GM18909 (cell line): Measurements from ENCODE around the gene ADAMTSL2.

Experiments used
- ATAC-seq: cut with Tn5 transposase; IDR thresholded peaks from one replicate; pipeline ENCODE4 v1.9.1; 2021; ENCODE audit warnings: mild to moderate bottlenecking; ENCODE audit not compliant: unreplicated experiment, poor library complexity

ADAMTSL2 gene

GRCh38 chr9:133534346-133535291 is at the start of gene ADAMTSL2:
Gene ADAMTSL2 (plus strand): TSS chr9:133534704. CDS start chr9:133536713, 2,009 bp downstream.
- ATAC-seq, result no peak

GRCh38 chr9:133485531-133486260 is 48.8 kb upstream of the ADAMTSL2 start:
- no peak for ATAC-seq

DNA sequence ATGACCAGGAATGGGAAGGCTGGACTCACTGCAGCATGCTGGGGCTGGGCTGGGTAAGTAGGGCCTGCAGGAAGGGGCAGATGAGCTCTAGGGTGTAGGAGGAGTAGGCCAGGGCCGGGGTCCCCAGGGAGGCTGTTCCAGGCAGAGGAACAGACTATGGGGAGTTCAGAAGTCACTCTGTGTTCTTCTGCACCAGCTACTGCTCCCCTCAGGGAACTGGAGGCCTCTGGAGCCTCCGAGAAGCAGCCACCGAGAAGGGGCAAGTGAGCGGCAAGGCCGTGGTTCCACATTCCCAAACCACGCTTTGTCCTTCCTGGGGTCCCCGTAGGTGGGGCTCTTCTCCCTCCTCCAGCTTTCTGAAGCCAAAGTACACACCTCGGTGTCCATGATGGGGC is 47.2 kb upstream of the ADAMTSL2 start:
- ATAC-seq, result no peak

- no peak for ATAC-seq
Measured at GRCh38 chr9:133488686-133489252, 45.7 kb upstream of the ADAMTSL2 start.

GRCh38 chr9:133489253-133490190 is 45.0 kb upstream of the ADAMTSL2 start:
- no peak for ATAC-seq

DNA sequence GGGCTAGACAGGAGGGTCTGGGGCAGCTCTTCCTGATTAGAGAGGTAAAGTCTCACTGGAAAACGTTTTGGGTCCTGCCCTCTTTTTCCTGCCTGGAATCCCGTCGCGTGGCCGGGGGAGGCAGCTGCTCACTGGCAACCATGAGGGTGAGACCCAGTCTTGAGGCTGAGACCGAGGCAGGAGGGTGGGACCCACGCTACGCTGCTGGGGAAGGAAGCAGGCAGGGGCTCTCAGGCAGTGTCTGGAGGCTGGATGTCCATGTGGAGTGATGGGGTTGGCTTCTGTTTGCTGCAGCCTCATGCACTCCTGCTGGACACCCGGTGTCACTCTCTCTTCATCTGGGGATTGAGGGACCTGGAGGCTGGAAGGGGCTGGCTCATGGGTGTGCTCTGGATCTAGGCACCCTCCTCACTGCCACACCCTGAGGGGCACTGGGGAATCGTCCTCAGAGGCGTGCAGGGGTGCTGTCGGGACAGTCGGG is 44.3 kb upstream of the ADAMTSL2 start:
- no peak for ATAC-seq

GRCh38 chr9:133490865-133491655 is 43.4 kb upstream of the ADAMTSL2 start:
- ATAC-seq, result no peak

GRCh38 chr9:133491656-133491925 is 42.9 kb upstream of the ADAMTSL2 start:
- ATAC-seq, result no peak

DNA sequence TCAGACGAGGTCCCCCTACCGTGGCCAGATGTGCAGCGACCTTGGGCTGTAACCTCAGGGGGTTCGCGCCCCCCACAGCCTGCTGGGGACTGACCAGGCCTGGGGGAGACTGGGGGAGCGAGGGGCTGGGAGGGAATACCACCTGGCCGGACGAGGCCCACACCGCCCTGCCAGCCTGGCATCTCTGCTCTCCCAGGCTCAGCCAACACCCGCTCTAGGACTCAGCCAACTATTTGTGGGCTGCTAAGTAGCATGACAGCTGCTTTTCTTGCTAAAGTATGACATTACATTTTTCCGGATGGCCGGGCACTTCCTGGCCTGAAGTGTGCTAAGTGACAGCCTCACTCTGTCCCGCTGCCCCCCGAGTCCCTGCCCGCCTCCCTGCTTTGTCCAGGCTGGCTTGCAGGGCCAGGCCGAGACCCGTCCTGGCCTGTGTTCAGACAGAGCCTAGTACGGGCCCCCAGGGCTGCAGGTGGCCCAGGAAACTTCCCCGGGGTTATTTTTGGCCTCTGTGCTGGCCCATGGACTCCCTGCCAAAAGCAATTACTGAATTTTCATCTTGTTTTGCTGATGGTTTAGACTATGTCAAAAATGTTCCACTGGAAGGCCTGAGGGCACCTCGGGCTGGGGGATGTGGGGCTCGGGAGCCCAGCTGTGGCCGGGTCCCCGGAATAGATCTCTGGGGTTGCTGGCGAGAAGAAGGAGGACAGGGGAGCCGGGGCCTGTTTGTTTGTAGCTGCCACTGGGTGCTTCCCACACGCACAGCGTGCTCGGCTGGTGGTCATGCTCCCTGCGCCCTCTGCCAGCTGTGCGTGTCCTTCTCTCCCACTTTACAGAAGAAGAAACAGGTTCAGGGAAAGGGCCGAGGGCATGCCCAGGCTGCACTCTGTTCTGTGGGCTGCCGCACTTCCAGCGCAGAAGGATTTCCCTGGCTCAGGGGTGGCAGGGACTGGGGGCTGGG is 42.2 kb upstream of the ADAMTSL2 start:
- ATAC-seq, result no peak

GRCh38 chr9:133493428-133493827 is 41.1 kb upstream of the ADAMTSL2 start:
- ATAC-seq, result no peak

DNA sequence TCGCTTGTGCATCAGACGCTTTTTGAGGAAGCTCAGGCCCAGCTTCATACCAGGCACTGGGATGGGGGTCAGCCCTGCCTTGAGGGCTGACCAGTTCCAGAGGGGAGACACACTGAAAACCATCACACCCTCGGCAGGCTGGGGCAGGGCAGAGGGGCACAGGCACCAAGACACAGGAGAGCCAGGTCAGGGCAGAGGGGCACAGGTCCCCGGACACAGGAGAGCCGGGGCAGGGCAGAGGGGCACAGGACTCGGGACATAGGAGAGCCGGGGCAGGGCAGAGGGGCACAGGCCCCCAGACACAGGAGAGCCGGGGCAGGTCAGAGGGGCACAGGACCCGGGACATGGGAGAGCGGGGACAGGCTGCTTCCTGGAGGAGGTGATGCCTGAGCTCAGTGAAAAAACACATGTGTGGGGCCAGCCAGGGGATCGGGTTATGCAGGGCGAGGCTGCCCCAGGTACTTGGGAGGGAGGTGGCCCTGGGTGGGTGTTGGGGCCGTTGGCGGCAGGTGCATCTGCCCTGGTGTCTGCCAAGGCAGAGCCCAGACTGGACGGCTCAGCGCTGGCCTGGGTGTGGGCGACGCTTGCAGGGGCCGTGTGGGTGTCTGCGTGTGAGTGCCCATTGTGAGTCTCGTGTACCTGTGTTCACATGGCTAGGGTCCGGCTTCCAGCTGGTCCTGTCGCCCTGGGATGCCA is 40.5 kb upstream of the ADAMTSL2 start:
- ATAC-seq, result no peak

- ATAC-seq, result no peak
Measured at GRCh38 chr9:133494636-133495326, 39.7 kb upstream of the ADAMTSL2 start.

- no peak for ATAC-seq
Measured at GRCh38 chr9:133495327-133496293, 38.9 kb upstream of the ADAMTSL2 start.

DNA sequence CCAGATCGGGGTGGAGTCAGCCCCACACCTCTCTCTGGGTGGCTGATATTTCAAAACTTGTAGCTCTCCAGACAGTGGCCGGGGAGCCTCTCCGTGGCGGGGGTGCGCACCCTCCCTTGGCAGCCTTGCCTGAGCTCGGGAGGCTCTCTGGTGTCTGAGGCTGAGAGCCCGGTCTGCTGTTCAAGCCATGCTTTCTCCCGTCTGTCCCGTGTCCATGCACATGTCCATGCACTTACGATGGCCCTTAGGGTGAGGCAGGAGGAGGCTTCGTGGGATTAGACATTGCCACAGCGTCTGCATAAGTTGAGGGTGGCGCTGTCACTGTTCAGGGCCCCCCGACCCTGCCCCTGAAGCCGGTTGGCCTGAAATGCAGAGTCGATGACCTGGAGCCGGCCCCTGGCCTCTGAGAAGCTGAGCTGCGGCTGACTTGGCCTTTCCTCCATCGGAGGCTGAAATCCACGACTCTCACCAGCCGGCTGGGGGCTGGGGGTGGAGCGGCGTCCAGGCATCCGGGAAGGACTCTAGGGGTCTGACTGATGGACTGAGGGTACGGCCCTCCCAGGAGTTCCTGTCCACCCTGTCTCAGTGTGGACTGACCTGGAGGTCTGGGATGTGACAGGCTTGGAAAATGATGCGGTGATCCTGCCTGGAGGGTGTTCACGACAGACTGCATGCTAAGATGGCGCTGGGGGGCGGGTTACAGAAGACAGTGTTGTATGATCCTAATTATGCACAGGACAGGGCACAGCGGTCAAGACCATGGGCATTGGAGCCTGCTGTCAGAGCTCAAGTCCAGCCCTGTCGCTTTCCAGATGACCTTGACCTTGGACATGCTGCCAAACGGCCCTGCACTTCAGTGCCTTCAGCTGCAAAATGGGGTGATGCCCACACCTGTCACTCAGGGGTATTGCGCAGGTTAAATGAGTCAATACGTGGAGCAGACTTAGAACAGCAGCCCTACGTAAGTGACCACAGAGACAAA is 37.4 kb upstream of the ADAMTSL2 start:
- ATAC-seq, result no peak
